ENCODE results near the gene ARHGEF16. TPM values are rescaled to one million over a fixed set of nuclear protein-coding genes. Genes with fewer than 3 reads are reported as not detected.

ARHGEF16 gene
- total RNA-seq, 1 experiment from 2014 or later = not detected

GRCh38 chr1:3426956-3427535 lies 27.4 kb upstream of the ARHGEF16 start:
- H3K4me3 ChIP-seq (ENCODE audit: low read length) = no peak overlapping the region
- no peaks in the 10 kb centered on the region for H3K36me3 ChIP-seq (ENCODE audit: insufficient read depth, low read length)

GRCh38 chr1:3427711-3428704 lies 26.5 kb upstream of the ARHGEF16 start:
- no peak for DNase-seq
- Histone ChIP-seq H3K27me3 (ENCODE audit: low read length) (no peaks in the 10 kb centered on the region), H3K4me2 (ENCODE audit: low read depth, low read length, poor library complexity, severe bottlenecking) (no peak overlapping the region), H3K27ac (ENCODE audit: low read length) (no peak overlapping the region), H3K36me3 (ENCODE audit: insufficient read depth, low read length) (no peaks in the 10 kb centered on the region), H3K4me3 (ENCODE audit: low read length) (no peak overlapping the region), H4K20me1 (ENCODE audit: insufficient read depth, low read depth, low read length) (no peaks in the 10 kb centered on the region), H2AFZ (ENCODE audit: low read length) (no peak overlapping the region), H3K79me2 (ENCODE audit: low read length) (no peaks in the 10 kb centered on the region), H3K9ac (ENCODE audit: low read length) (no peak overlapping the region), H3K9me2 (replicated peaks; ENCODE audit: insufficient read depth, low read length) (no peaks in the 10 kb centered on the region), H3K4me1 (ENCODE audit: low read length) (no peaks in the 10 kb centered on the region), H3K9me3 (ENCODE audit: low read length) (no peaks in the 10 kb centered on the region)

More at GRCh38 chr1:3426956-3427535, 27.4 kb upstream of the ARHGEF16 start:
- Histone ChIP-seq H3K4me2 (ENCODE audit: low read depth, low read length, poor library complexity, severe bottlenecking) (no peak overlapping the region), H3K9me2 (replicated peaks; ENCODE audit: insufficient read depth, low read length) (no peaks in the 10 kb centered on the region), H3K9ac (ENCODE audit: low read length) (no peak overlapping the region), H3K4me1 (ENCODE audit: low read length) (no peaks in the 10 kb centered on the region), H3K27me3 (ENCODE audit: low read length) (no peaks in the 10 kb centered on the region), H4K20me1 (ENCODE audit: insufficient read depth, low read depth, low read length) (no peaks in the 10 kb centered on the region), H3K79me2 (ENCODE audit: low read length) (no peaks in the 10 kb centered on the region), H3K27ac (ENCODE audit: low read length) (no peak overlapping the region), H2AFZ (ENCODE audit: low read length) (no peak overlapping the region), H3K9me3 (ENCODE audit: low read length) (no peaks in the 10 kb centered on the region)
- no peak for DNase-seq

GRCh38 chr1:3428899-3429298 lies 25.6 kb upstream of the ARHGEF16 start:
- Histone ChIP-seq H3K9me3 (ENCODE audit: low read length) (no peaks in the 10 kb centered on the region), H3K9ac (ENCODE audit: low read length) (no peak overlapping the region), H3K4me1 (ENCODE audit: low read length) (no peaks in the 10 kb centered on the region), H3K79me2 (ENCODE audit: low read length) (no peaks in the 10 kb centered on the region), H2AFZ (ENCODE audit: low read length) (no peak overlapping the region), H3K9me2 (replicated peaks; ENCODE audit: insufficient read depth, low read length) (no peaks in the 10 kb centered on the region), H3K4me2 (ENCODE audit: low read depth, low read length, poor library complexity, severe bottlenecking) (no peak overlapping the region), H4K20me1 (ENCODE audit: insufficient read depth, low read depth, low read length) (no peaks in the 10 kb centered on the region), H3K4me3 (ENCODE audit: low read length) (no peak overlapping the region), H3K36me3 (ENCODE audit: insufficient read depth, low read length) (no peaks in the 10 kb centered on the region), H3K27me3 (ENCODE audit: low read length) (no peaks in the 10 kb centered on the region), H3K27ac (ENCODE audit: low read length) (no peak overlapping the region)
- DNase-seq = no peak

GRCh38 chr1:3429320-3429719 lies 25.1 kb upstream of the ARHGEF16 start:
- Histone ChIP-seq H3K4me3 (ENCODE audit: low read length) (no peak overlapping the region), H3K27ac (ENCODE audit: low read length) (no peak overlapping the region), H3K36me3 (ENCODE audit: insufficient read depth, low read length) (no peaks in the 10 kb centered on the region), H3K9me3 (ENCODE audit: low read length) (no peaks in the 10 kb centered on the region), H3K9me2 (replicated peaks; ENCODE audit: insufficient read depth, low read length) (no peaks in the 10 kb centered on the region), H3K79me2 (ENCODE audit: low read length) (no peaks in the 10 kb centered on the region), H3K9ac (ENCODE audit: low read length) (no peak overlapping the region), H3K4me1 (ENCODE audit: low read length) (no peaks in the 10 kb centered on the region), H4K20me1 (ENCODE audit: insufficient read depth, low read depth, low read length) (no peaks in the 10 kb centered on the region), H3K4me2 (ENCODE audit: low read depth, low read length, poor library complexity, severe bottlenecking) (no peak overlapping the region), H2AFZ (ENCODE audit: low read length) (no peak overlapping the region), H3K27me3 (ENCODE audit: low read length) (no peaks in the 10 kb centered on the region)
- no peak for DNase-seq

- Histone ChIP-seq H3K79me2 (ENCODE audit: low read length) (no peaks in the 10 kb centered on the region), H3K27me3 (ENCODE audit: low read length) (no peaks in the 10 kb centered on the region), H3K9me2 (replicated peaks; ENCODE audit: insufficient read depth, low read length) (no peaks in the 10 kb centered on the region), H2AFZ (ENCODE audit: low read length) (no peak overlapping the region), H3K4me1 (ENCODE audit: low read length) (no peaks in the 10 kb centered on the region), H3K36me3 (ENCODE audit: insufficient read depth, low read length) (no peaks in the 10 kb centered on the region), H3K27ac (ENCODE audit: low read length) (no peak overlapping the region), H3K4me2 (ENCODE audit: low read depth, low read length, poor library complexity, severe bottlenecking) (no peak overlapping the region), H3K4me3 (ENCODE audit: low read length) (no peak overlapping the region), H3K9ac (ENCODE audit: low read length) (no peak overlapping the region), H4K20me1 (ENCODE audit: insufficient read depth, low read depth, low read length) (no peaks in the 10 kb centered on the region), H3K9me3 (ENCODE audit: low read length) (no peaks in the 10 kb centered on the region)
- DNase-seq = no peak
These were observed 24.7 kb upstream of the ARHGEF16 start for GRCh38 chr1:3429766-3430165.

GRCh38 chr1:3430406-3430805 lies 24.1 kb upstream of the ARHGEF16 start:
- Histone ChIP-seq H4K20me1 (ENCODE audit: insufficient read depth, low read depth, low read length) (no peaks in the 10 kb centered on the region), H3K36me3 (ENCODE audit: insufficient read depth, low read length) (no peaks in the 10 kb centered on the region), H3K27me3 (ENCODE audit: low read length) (no peaks in the 10 kb centered on the region), H3K9me3 (ENCODE audit: low read length) (no peaks in the 10 kb centered on the region), H3K27ac (ENCODE audit: low read length) (no peak overlapping the region), H2AFZ (ENCODE audit: low read length) (no peak overlapping the region), H3K9ac (ENCODE audit: low read length) (no peak overlapping the region), H3K79me2 (ENCODE audit: low read length) (no peaks in the 10 kb centered on the region), H3K9me2 (replicated peaks; ENCODE audit: insufficient read depth, low read length) (no peaks in the 10 kb centered on the region), H3K4me1 (ENCODE audit: low read length) (no peaks in the 10 kb centered on the region), H3K4me2 (ENCODE audit: low read depth, low read length, poor library complexity, severe bottlenecking) (no peak overlapping the region), H3K4me3 (ENCODE audit: low read length) (no peak overlapping the region)
- no peak for DNase-seq

- Histone ChIP-seq H3K9me3 (ENCODE audit: low read length) (no peaks in the 10 kb centered on the region), H3K9ac (ENCODE audit: low read length) (no peak overlapping the region)
These were observed 23.6 kb upstream of the ARHGEF16 start for GRCh38 chr1:3430820-3431219.

GRCh38 chr1:3431266-3431665 lies 23.2 kb upstream of the ARHGEF16 start:
- Histone ChIP-seq H3K4me2 (ENCODE audit: low read depth, low read length, poor library complexity, severe bottlenecking) (no peak overlapping the region), H3K9me2 (replicated peaks; ENCODE audit: insufficient read depth, low read length) (no peaks in the 10 kb centered on the region), H4K20me1 (ENCODE audit: insufficient read depth, low read depth, low read length) (no peaks in the 10 kb centered on the region), H3K36me3 (ENCODE audit: insufficient read depth, low read length) (no peaks in the 10 kb centered on the region), H3K79me2 (ENCODE audit: low read length) (no peaks in the 10 kb centered on the region), H3K27ac (ENCODE audit: low read length) (no peak overlapping the region), H2AFZ (ENCODE audit: low read length) (no peak overlapping the region), H3K27me3 (ENCODE audit: low read length) (no peaks in the 10 kb centered on the region), H3K4me3 (ENCODE audit: low read length) (no peak overlapping the region), H3K4me1 (ENCODE audit: low read length) (no peaks in the 10 kb centered on the region), H3K9me3 (ENCODE audit: low read length) (no peaks in the 10 kb centered on the region), H3K9ac (ENCODE audit: low read length) (no peak overlapping the region)
- peak; percentile 52 for DNase-seq

More at GRCh38 chr1:3430820-3431219, 23.6 kb upstream of the ARHGEF16 start:
- H4K20me1 ChIP-seq (ENCODE audit: insufficient read depth, low read depth, low read length) = no peaks in the 10 kb centered on the region
- no peaks in the 10 kb centered on the region for H3K79me2 ChIP-seq (ENCODE audit: low read length)
- H3K4me1 ChIP-seq (ENCODE audit: low read length) = no peaks in the 10 kb centered on the region
- no peak overlapping the region for H3K4me3 ChIP-seq (ENCODE audit: low read length)
- H3K27ac ChIP-seq (ENCODE audit: low read length) = no peak overlapping the region
- no peaks in the 10 kb centered on the region for H3K27me3 ChIP-seq (ENCODE audit: low read length)
- no peak overlapping the region for H3K4me2 ChIP-seq (ENCODE audit: low read depth, low read length, poor library complexity, severe bottlenecking)
- no peak overlapping the region for H2AFZ ChIP-seq (ENCODE audit: low read length)
- DNase-seq = no peak
- H3K36me3 ChIP-seq (ENCODE audit: insufficient read depth, low read length) = no peaks in the 10 kb centered on the region
- H3K9me2 ChIP-seq (replicated peaks; ENCODE audit: insufficient read depth, low read length) = no peaks in the 10 kb centered on the region

Measured in Karpas-422 (cell line).